HepG2 (cell line): ENCODE data around the gene DCST2. TPM values are rescaled to one million over a fixed set of nuclear protein-coding genes. Genes with fewer than 3 reads are reported as not detected.
A peak's percentile ranks its signal among the peaks of the same experiment; 100 is the strongest.

Source experiments
- ELF1 ChIP-seq: sonication (generic); formaldehyde crosslinking; IDR thresholded peaks from 2 replicates; pipeline ENCODE4 v1.4.0; 2020; ENCODE audit warnings: missing genetic modification reagents
- IKZF1 ChIP-seq: fragments of 450-650 bp; IDR thresholded peaks from 2 replicates; pipeline ENCODE4 v1.7.1; 2016
- MEIS1 ChIP-seq: sonication (generic); formaldehyde crosslinking; IDR thresholded peaks from 2 replicates; pipeline ENCODE4 v1.9.0; 2021; ENCODE audit warnings: mild to moderate bottlenecking, missing genetic modification reagents, moderate library complexity, borderline replicate concordance
- NPAS2 ChIP-seq: sonication (generic); formaldehyde crosslinking; IDR thresholded peaks from 2 replicates; pipeline ENCODE4 v1.8.0; 2022; ENCODE audit warnings: mild to moderate bottlenecking, missing genetic modification reagents, borderline replicate concordance
- RXRA ChIP-seq: sonication (generic); formaldehyde crosslinking; IDR thresholded peaks from 2 replicates; pipeline ENCODE4 v1.5.1; 2020; ENCODE audit warnings: missing genetic modification reagents
- SAP130 ChIP-seq: IDR thresholded peaks from 2 replicates; pipeline ENCODE4 v1.6.1; 2016; ENCODE audit warnings: low read depth
- SMYD3 ChIP-seq: sonication (generic); formaldehyde crosslinking; IDR thresholded peaks from 2 replicates; pipeline ENCODE4 v1.8.1; 2023; ENCODE audit warnings: mild to moderate bottlenecking, missing genetic modification reagents
- ZBTB42 ChIP-seq: sonication (generic); formaldehyde crosslinking; IDR thresholded peaks from 2 replicates; pipeline ENCODE4 v1.5.0; 2020; ENCODE audit warnings: mild to moderate bottlenecking, missing genetic modification reagents
- ZFP62 ChIP-seq: sonication (generic); formaldehyde crosslinking; IDR thresholded peaks from 2 replicates; pipeline ENCODE4 v1.4.0; 2020; ENCODE audit warnings: missing genetic modification reagents
- ZFP91 ChIP-seq: sonication (generic); formaldehyde crosslinking; IDR thresholded peaks from 2 replicates; pipeline ENCODE4 v1.9.0; 2022; ENCODE audit warnings: missing genetic modification reagents, mild to moderate bottlenecking, borderline replicate concordance
- ZNF362 ChIP-seq: sonication (generic); formaldehyde crosslinking; IDR thresholded peaks from 2 replicates; pipeline ENCODE4 v1.4.0; 2020; ENCODE audit warnings: missing genetic modification reagents, mild to moderate bottlenecking, borderline replicate concordance
- ZNF780A ChIP-seq: sonication (generic); formaldehyde crosslinking; IDR thresholded peaks from 2 replicates; pipeline ENCODE4 v1.8.0; 2022; ENCODE audit warnings: mild to moderate bottlenecking, missing genetic modification reagents, moderate library complexity
- polyA plus RNA-seq, 8 experiments: library from polyadenylated mRNA; depleted of rRNA in 3 of 8; stranded (reverse) in 7 of 8; unstranded in 1 of 8; fragments of >200 nt; fragmentation: Illumina TruSeq in 4 of 8; extraction: Trizol in 4 of 8; gene quantifications; 2 replicates each; pipeline versions ENCODE4 v1.2.1 to v1.2.3, GENCODE V29; 2011 to 2016; ENCODE audit warnings: low read depth in 4 of 8, missing spikeins in 1 of 8, mixed read lengths in 1 of 8; ENCODE audit not compliant: insufficient read depth in 1 of 8
- total RNA-seq, 5 experiments: library from RNA; depleted of rRNA; stranded (reverse); fragments of >200 nt; fragmentation: Illumina TruSeq; extraction: Trizol; gene quantifications; 2 replicates each; pipeline ENCODE4 v1.2.3, GENCODE V29; 2016; ENCODE audit warnings: low read depth in 1 of 5

The DCST2 gene
- total and polyA plus RNA-seq, 2 of the 13 experiments (the other 11 are each of a cell fraction or from before 2014, with no cell fraction given), result 0.74 TPM; not detected in 1

- TF ChIP-seq RXRA (CRISPR knock-in tag) (0 out of 2 replicates have a peak, but pooled peaks have one; percentile 29), MEIS1 (CRISPR knock-in tag) (no peak), NPAS2 (CRISPR knock-in tag) (no peak), ZFP62 (CRISPR knock-in tag) (no peak), ZBTB42 (CRISPR knock-in tag) (no peak), ZNF362 (no peak), SAP130 (CRISPR knock-in tag) (peak; percentile 45; the same call in 1 of the 2 replicates), ZNF780A (CRISPR knock-in tag) (no peak), ZFP91 (CRISPR knock-in tag) (peak; percentile 69), SMYD3 (CRISPR knock-in tag) (no peak), ELF1 (no peak), IKZF1 (no peak)
- TF ChIP-seq, all 625 proteins: peak for 72
These were observed 29.3 kb upstream of the DCST2 start (continued) for GRCh38 chr1:155062702-155063411.
